Suprapubic skin (tissue), 4 donors: ENCODE data around the gene BMP8A. TPM values are rescaled to one million over a fixed set of nuclear protein-coding genes. Genes with fewer than 3 reads are reported as not detected.
"Not testable (repeated sequence)": the region's sequence is repeated elsewhere in the genome, so short reads cannot be mapped to it uniquely, and the experiment has no call there.

Experiments
- DNase-seq, 2 donors: peaks; one replicate each; pipeline ENCODE4 v3.0.0-alpha.2; 2019; ENCODE audit warnings: low spot score in 2 of 2
- H3K27ac ChIP-seq: fragments of 200-600 bp; sonication (generic); one replicate; pipeline ENCODE4 v1.5.1; 2019
- H3K27me3 ChIP-seq: fragments of 200-600 bp; sonication (generic); one replicate; pipeline ENCODE4 v1.5.1; 2019
- H3K36me3 ChIP-seq: fragments of 200-600 bp; sonication (generic); one replicate; pipeline ENCODE4 v1.5.1; 2019
- H3K4me1 ChIP-seq: fragments of 200-600 bp; sonication (generic); one replicate; pipeline ENCODE4 v1.5.1; 2019
- H3K4me3 ChIP-seq: fragments of 200-600 bp; sonication (generic); one replicate; pipeline ENCODE4 v1.5.1; 2019; ENCODE audit warnings: mild to moderate bottlenecking
- H3K9me3 ChIP-seq: fragments of 200-600 bp; sonication (generic); one replicate; pipeline ENCODE4 v1.5.1; 2019
- CTCF ChIP-seq, 2 donors: fragments of 200-600 bp in 1 of 2; fragments of 450-650 bp in 1 of 2; sonication (generic) in 1 of 2; IDR thresholded peaks; one replicate each; pipeline ENCODE4 v1.5.1; 2016 to 2019; ENCODE audit warnings: antibody characterized with exemption in 2 of 2, mild to moderate bottlenecking in 1 of 2, moderate library complexity in 1 of 2
- EP300 ChIP-seq: sonication (generic); formaldehyde crosslinking; IDR thresholded peaks from one replicate; pipeline ENCODE4 v1.6.1; 2017; ENCODE audit warnings: antibody characterized with exemption
- POLR2A ChIP-seq, 2 donors: fragments of 450-650 bp; IDR thresholded peaks; one replicate each; pipeline ENCODE4 v1.6.1; 2017; ENCODE audit warnings: antibody characterized with exemption in 2 of 2, mild to moderate bottlenecking in 2 of 2, moderate library complexity in 2 of 2
- POLR2AphosphoS5 ChIP-seq, 3 donors: sonication (generic); formaldehyde crosslinking; IDR thresholded peaks; one replicate each; pipeline ENCODE4 v1.6.1; 2017; ENCODE audit warnings: antibody characterized with exemption in 3 of 3
- WGBS: methylation state at CpG from one replicate; pipeline ENCODE4 v1.1.5; 2018; 5-methylcytosine and 5-hydroxymethylcytosine counted together
- total RNA-seq, 4 donors: library from RNA; depleted of rRNA; stranded (reverse); fragments of >200 nt; gene quantifications; one replicate each; pipeline ENCODE4 v1.1.0, GENCODE V29; 2016

Gene BMP8A
- total RNA-seq, 4 donors from 2014 or later, result 0.38 to 1.7 TPM; not detected in 2

GRCh38 chr1:39466413-39467107 is 24.9 kb upstream of the BMP8A start:
- H3K4me3 ChIP-seq, result no peak overlapping the region
- H3K4me1 ChIP-seq, result no peaks in the 10 kb centered on the region
- H3K9me3 ChIP-seq, result no peaks in the 10 kb centered on the region
- H3K36me3 ChIP-seq, result peaks cover 94% of the 10 kb centered on the region
- H3K27me3 ChIP-seq, result no peaks in the 10 kb centered on the region
- WGBS, result 78% methylated on average over 3 of the region's 3 CpGs
- H3K27ac ChIP-seq, result no peak overlapping the region
- TF ChIP-seq POLR2AphosphoS5 (IDR thresholded peaks at IDR 0.05) (no peak), EP300 (no peak), POLR2A (IDR thresholded peaks at IDR 0.05) (no peak), CTCF (IDR thresholded peaks at IDR 0.05) (no peak)
- no peak for DNase-seq

- H3K36me3 ChIP-seq, result peaks cover 94% of the 10 kb centered on the region
- not testable (repeated sequence) for H3K9me3 ChIP-seq, H3K4me1 ChIP-seq, DNase-seq, H3K27ac ChIP-seq, H3K4me3 ChIP-seq, H3K27me3 ChIP-seq
- WGBS, result 69% methylated on average over 16 of the region's 16 CpGs
These were observed 24.2 kb upstream of the BMP8A start for GRCh38 chr1:39467108-39467720.

GRCh38 chr1:39469150-39469549 is 22.3 kb upstream of the BMP8A start:
- H3K27ac ChIP-seq, result no peak overlapping the region
- no peak for DNase-seq
- 87% methylated on average over 3 of the region's 3 CpGs for WGBS
- TF ChIP-seq CTCF (IDR thresholded peaks at IDR 0.05) (no peak), POLR2A (IDR thresholded peaks at IDR 0.05) (no peak), POLR2AphosphoS5 (IDR thresholded peaks at IDR 0.05) (no peak), EP300 (no peak)
- no peaks in the 10 kb centered on the region for H3K4me1 ChIP-seq
- H3K27me3 ChIP-seq, result no peaks in the 10 kb centered on the region
- no peaks in the 10 kb centered on the region for H3K9me3 ChIP-seq
- peaks cover 93% of the 10 kb centered on the region for H3K36me3 ChIP-seq
- no peak overlapping the region for H3K4me3 ChIP-seq

- no peaks in the 10 kb centered on the region for H3K9me3 ChIP-seq
- H3K27me3 ChIP-seq, result no peaks in the 10 kb centered on the region
- TF ChIP-seq POLR2A (IDR thresholded peaks at IDR 0.05), result no peak
- TF ChIP-seq POLR2AphosphoS5 (IDR thresholded peaks at IDR 0.05), result no peak
- TF ChIP-seq CTCF (IDR thresholded peaks at IDR 0.05), result no peak
- no peaks in the 10 kb centered on the region for H3K4me1 ChIP-seq
- no peak for DNase-seq
- peaks cover 93% of the 10 kb centered on the region for H3K36me3 ChIP-seq
- no peak overlapping the region for H3K4me3 ChIP-seq
- no peak overlapping the region for H3K27ac ChIP-seq
These were observed 21.4 kb upstream of the BMP8A start for GRCh38 chr1:39470040-39470439.

GRCh38 chr1:39472826-39473225 is 18.6 kb upstream of the BMP8A start:
- Histone ChIP-seq H3K4me1 (no peaks in the 10 kb centered on the region), H3K36me3 (peaks cover 91% of the 10 kb centered on the region), H3K27ac (no peak overlapping the region), H3K9me3 (no peaks in the 10 kb centered on the region), H3K4me3 (no peak overlapping the region), H3K27me3 (no peaks in the 10 kb centered on the region)
- TF ChIP-seq POLR2A (IDR thresholded peaks at IDR 0.05), result no peak
- no peak for TF ChIP-seq EP300
- TF ChIP-seq CTCF (IDR thresholded peaks at IDR 0.05), result no peak
- no peak for TF ChIP-seq POLR2AphosphoS5 (IDR thresholded peaks at IDR 0.05)
- WGBS, result 90% methylated on average over 7 of the region's 7 CpGs
- no peak for DNase-seq
